Measurements from ENCODE around the gene GCK.

- TF ChIP-seq CTCF (IDR thresholded peaks at IDR 0.05; ENCODE audit: insufficient read depth, low read length, poor library complexity, severe bottlenecking) (no peak), EZH2phosphoT487 (conservative IDR thresholded peaks at IDR 0.05; ENCODE audit: low read length) (no peak)
These were observed 22.8 kb upstream of the GCK start for GRCh38 chr7:44212018-44212417.
